ENCODE measurements around the gene CLSTN2.
A peak's percentile ranks its signal among the peaks of the same experiment; 100 is the strongest.

Gene CLSTN2

GRCh38 chr3:140007911-140008869 lies 73.2 kb downstream of the CLSTN2 start:
- DNase-seq, result peak; percentile 43

GRCh38 chr3:140010391-140010790 lies 75.4 kb downstream of the CLSTN2 start:
- DNase-seq, result no peak

GRCh38 chr3:140011086-140011485 lies 76.1 kb downstream of the CLSTN2 start:
- DNase-seq, result no peak

GRCh38 chr3:140011611-140012277 lies 76.8 kb downstream of the CLSTN2 start:
- DNase-seq, result no peak

GRCh38 chr3:140013220-140013619 lies 78.2 kb downstream of the CLSTN2 start:
- DNase-seq, result no peak

GRCh38 chr3:140014831-140015495 lies 80.0 kb downstream of the CLSTN2 start:
- DNase-seq, result no peak

GRCh38 chr3:140015741-140016140 lies 80.8 kb downstream of the CLSTN2 start:
- DNase-seq, result no peak

GRCh38 chr3:140018556-140018955 lies 83.6 kb downstream of the CLSTN2 start:
- DNase-seq, result no peak

- DNase-seq, result no peak
Observed at GRCh38 chr3:140019946-140020345, 85.0 kb downstream of the CLSTN2 start.

GRCh38 chr3:140020541-140020940 lies 85.6 kb downstream of the CLSTN2 start:
- no peak for DNase-seq

- DNase-seq, result no peak
Observed at GRCh38 chr3:140021269-140021668, 86.3 kb downstream of the CLSTN2 start.

GRCh38 chr3:140022066-140022770 lies 87.2 kb downstream of the CLSTN2 start:
- peak; percentile 34 for DNase-seq

- peak; percentile 94 for DNase-seq
Observed at GRCh38 chr3:140023616-140024530, 88.9 kb downstream of the CLSTN2 start.

GRCh38 chr3:140031170-140031569 lies 96.2 kb downstream of the CLSTN2 start:
- no peak for DNase-seq

GRCh38 chr3:140034058-140034457 lies 99.1 kb downstream of the CLSTN2 start:
- no peak for DNase-seq

- DNase-seq, result no peak
Observed at GRCh38 chr3:140035871-140036270, 100.9 kb downstream of the CLSTN2 start.

GRCh38 chr3:140050396-140050795 lies 115.4 kb downstream of the CLSTN2 start:
- DNase-seq, result no peak

- no peak for DNase-seq
Observed at GRCh38 chr3:140051019-140051957, 116.3 kb downstream of the CLSTN2 start.

GRCh38 chr3:140052771-140053702 lies 118.1 kb downstream of the CLSTN2 start:
- peak; percentile 62 for DNase-seq

All from DMS79 (cell line).